Measurements from ENCODE around the gene SPATS2.

SPATS2 gene

GRCh38 chr12:49471557-49471956 is 104.3 kb downstream of the SPATS2 start:
- H3K4me3 ChIP-seq (ENCODE audit: low read depth, low read length): no peak overlapping the region
- in situ Hi-C loops (cut with HindIII; ENCODE audit: low sequenced_read_pairs): no loop called here
- TF ChIP-seq CTCF (IDR thresholded peaks at IDR 0.05; ENCODE audit: low read depth, low read length): no peak
- DNase-seq (ENCODE audit: low read depth, low spot score): no peak

GRCh38 chr12:49476091-49476490 is 108.8 kb downstream of the SPATS2 start:
- in situ Hi-C loops (cut with HindIII; ENCODE audit: low sequenced_read_pairs): no loop called here
- no peak overlapping the region for H3K4me3 ChIP-seq (ENCODE audit: low read depth, low read length)
- no peak for TF ChIP-seq CTCF (IDR thresholded peaks at IDR 0.05; ENCODE audit: low read depth, low read length)
- no peak for DNase-seq (ENCODE audit: low read depth, low spot score)

GRCh38 chr12:49478949-49479664 is 111.8 kb downstream of the SPATS2 start:
- TF ChIP-seq CTCF (IDR thresholded peaks at IDR 0.05; ENCODE audit: low read depth, low read length): no peak
- H3K4me3 ChIP-seq (ENCODE audit: low read depth, low read length): no peak overlapping the region
- in situ Hi-C loops (cut with HindIII; ENCODE audit: low sequenced_read_pairs): no loop called here
- no peak for DNase-seq (ENCODE audit: low read depth, low spot score)

- in situ Hi-C loops (cut with HindIII; ENCODE audit: low sequenced_read_pairs): no loop called here
- no peak overlapping the region for H3K4me3 ChIP-seq (ENCODE audit: low read depth, low read length)
- DNase-seq (ENCODE audit: low read depth, low spot score): no peak
- TF ChIP-seq CTCF (IDR thresholded peaks at IDR 0.05; ENCODE audit: low read depth, low read length): no peak
Measured at GRCh38 chr12:49482095-49483051, 115.1 kb downstream of the SPATS2 start.

- H3K4me3 ChIP-seq (ENCODE audit: low read depth, low read length): no peak overlapping the region
- no peak for DNase-seq (ENCODE audit: low read depth, low spot score)
- no peak for TF ChIP-seq CTCF (IDR thresholded peaks at IDR 0.05; ENCODE audit: low read depth, low read length)
- in situ Hi-C loops (cut with HindIII; ENCODE audit: low sequenced_read_pairs): no loop called here
Measured at GRCh38 chr12:49483619-49484018, 116.4 kb downstream of the SPATS2 start.

GRCh38 chr12:49487605-49488004 is 120.3 kb downstream of the SPATS2 start:
- DNase-seq (ENCODE audit: low read depth, low spot score): no peak
- in situ Hi-C loops (cut with HindIII; ENCODE audit: low sequenced_read_pairs): no loop called here
- TF ChIP-seq CTCF (IDR thresholded peaks at IDR 0.05; ENCODE audit: low read depth, low read length): no peak
- no peak overlapping the region for H3K4me3 ChIP-seq (ENCODE audit: low read depth, low read length)

Data from astrocyte of the spinal cord (primary cell).